NT2/D1 (cell line): ENCODE data around the gene LETMD1.

Experiments used
- SUZ12 ChIP-seq: IDR thresholded peaks from 2 replicates; pipeline ENCODE4 v1.6.1; 2011; ENCODE audit not compliant: insufficient read length, insufficient read depth; ENCODE audit errors: extremely low read depth
- YY1 ChIP-seq: IDR thresholded peaks from 2 replicates; pipeline ENCODE4 v1.6.1; 2011; ENCODE audit not compliant: insufficient read length, insufficient read depth
- ZNF274 ChIP-seq: IDR thresholded peaks from 2 replicates; pipeline ENCODE4 v1.6.1; 2011; ENCODE audit warnings: mild to moderate bottlenecking, low read depth, low read length

DNA sequence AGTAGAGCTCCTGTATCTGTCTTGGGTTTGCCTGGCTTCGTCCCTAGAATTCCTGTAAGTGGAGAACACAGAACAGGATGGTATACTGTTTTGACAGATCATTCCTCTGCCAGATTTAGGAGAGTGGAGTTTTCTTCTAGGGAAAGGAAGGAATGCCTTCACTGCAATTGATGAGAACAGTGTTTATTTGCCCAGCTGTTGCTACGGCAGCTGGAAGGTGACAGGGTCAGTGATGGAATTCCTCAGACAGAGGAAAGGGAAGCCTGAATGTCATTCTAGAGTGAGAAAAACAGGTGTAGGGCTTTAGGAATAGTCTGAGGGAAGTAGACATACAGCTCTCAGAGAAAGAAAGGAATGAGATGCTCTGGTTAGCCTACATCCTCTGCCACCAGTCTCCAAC, 23.5 kb downstream of the LETMD1 start:
- no peak for TF ChIP-seq YY1
- TF ChIP-seq SUZ12, result no peak
- no peak for TF ChIP-seq ZNF274
